Measurements from ENCODE around the gene TM7SF3. TPM values are rescaled to one million over a fixed set of nuclear protein-coding genes. Genes with fewer than 3 reads are reported as not detected.

Gene TM7SF3
- total RNA-seq, result 25.7 and 53.9 TPM in 2 replicates

GRCh38 chr12:27014085-27014858 lies at the start of gene TM7SF3:
Gene TM7SF3, minus strand, starts transcription at chr12:27014384. Its CDS starts 216 bp downstream, at chr12:27014168.

DNA sequence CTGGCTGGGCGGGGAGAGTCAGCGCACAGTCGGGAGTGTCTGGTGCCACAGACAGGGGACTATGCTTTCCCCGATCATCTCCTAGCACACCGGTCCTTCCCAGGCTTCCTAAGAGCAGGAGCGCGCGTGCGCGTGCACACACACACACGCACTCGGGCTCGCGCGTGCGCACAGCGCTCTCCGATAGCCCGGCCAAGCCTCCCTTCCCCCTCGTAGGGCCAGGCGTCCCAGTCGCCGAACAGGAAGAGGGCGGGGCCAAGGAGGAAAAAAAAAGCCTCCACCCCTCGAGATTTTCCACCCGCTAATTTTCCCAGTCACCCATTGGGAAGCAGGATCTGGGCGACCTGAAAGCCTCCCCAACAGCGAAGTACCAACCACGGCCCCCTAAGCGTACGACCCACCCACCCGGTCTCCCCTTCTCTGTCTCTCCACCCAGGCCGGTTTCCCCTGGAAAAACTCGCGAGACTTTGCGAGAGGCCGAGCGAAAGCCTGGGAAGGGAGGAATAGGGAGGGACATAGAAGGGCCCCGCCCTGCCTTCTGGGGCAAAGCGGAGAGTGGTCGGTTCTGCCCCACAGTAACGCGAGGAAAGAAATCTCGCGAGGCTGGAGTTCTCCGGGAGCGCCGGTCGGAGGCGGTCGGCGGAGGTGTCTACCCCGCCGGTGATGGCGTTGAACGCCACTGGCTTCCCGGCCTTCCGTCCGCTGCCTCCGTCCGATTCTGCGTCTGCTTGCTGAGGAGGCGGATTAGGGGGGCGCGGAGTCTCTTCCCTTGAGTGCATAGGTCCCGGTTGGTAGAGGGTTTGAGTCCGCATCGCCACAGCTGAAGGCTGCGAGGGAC lies 76.1 kb downstream of the TM7SF3 start, which contains the start of the genes FGFR1OP2 and INTS13:
TSS of gene FGFR1OP2 (plus strand) at position 608 of the 838 bp plus-strand sequence. CDS start 15,689 bp downstream, outside the sequence.
TSS of gene INTS13 (minus strand) at position 119 of the 838 bp plus-strand sequence. CDS start 1,178 bp downstream, outside the sequence.

Other genes with a start within 250 kb of the TM7SF3 start
- gene ITPR2, start 181.2 kb downstream of the TM7SF3 start, total RNA-seq, result 10.6 and 10.9 TPM in 2 replicates
- gene INTS13, start 76.4 kb downstream of the TM7SF3 start, total RNA-seq, result 23.4 and 50.8 TPM in 2 replicates
- gene FGFR1OP2, start 75.9 kb downstream of the TM7SF3 start, total RNA-seq, result 37.1 and 39.3 TPM in 2 replicates
- gene MED21, start 8.2 kb upstream of the TM7SF3 start, total RNA-seq, result 29.1 and 92.4 TPM in 2 replicates
- gene C12orf71, start 68.2 kb upstream of the TM7SF3 start, total RNA-seq, result not detected in 2 replicates
- gene STK38L, start 229.9 kb upstream of the TM7SF3 start, total RNA-seq, result 8.2 and 16.8 TPM in 2 replicates

Data from pericardium fibroblast (primary cell).